NB4 (cell line): ENCODE measurements around the gene DSCAML1.

Experiments
- DNase-seq: peaks from one replicate; pipeline ENCODE4 v3.0.0; 2010; ENCODE audit warnings: low read depth
- H3K4me3 ChIP-seq: one replicate; pipeline ENCODE4 v1.5.1; 2011; ENCODE audit warnings: mild to moderate bottlenecking, low read depth, low read length, moderate library complexity
- CTCF ChIP-seq: IDR thresholded peaks from one replicate; pipeline ENCODE4 v1.5.1; 2012; ENCODE audit warnings: low read depth, low read length
- MAX ChIP-seq: IDR thresholded peaks from 2 replicates; pipeline ENCODE4 v1.6.1; 2011; ENCODE audit warnings: low read depth, low read length
- MYC ChIP-seq: IDR thresholded peaks from 2 replicates; pipeline ENCODE4 v1.6.1; 2011; ENCODE audit warnings: low read depth, low read length
- POLR2A ChIP-seq: IDR thresholded peaks from 2 replicates; pipeline ENCODE4 v1.6.1; 2011; ENCODE audit warnings: mild to moderate bottlenecking; ENCODE audit not compliant: insufficient read length; ENCODE audit errors: extremely low read depth

DSCAML1 gene

GRCh38 chr11:117382746-117383145, 414.3 kb downstream of the DSCAML1 start:
- no peak for TF ChIP-seq MYC
- no peak for TF ChIP-seq MAX
- TF ChIP-seq POLR2A: no peak
- no peak for TF ChIP-seq CTCF
- DNase-seq: no peak

GRCh38 chr11:117381481-117382387, 415.3 kb downstream of the DSCAML1 start:
- peak; percentile 50 for DNase-seq
- no peak overlapping the region for H3K4me3 ChIP-seq

More at GRCh38 chr11:117382746-117383145, 414.3 kb downstream of the DSCAML1 start:
- no peak overlapping the region for H3K4me3 ChIP-seq

GRCh38 chr11:117380676-117381075, 416.3 kb downstream of the DSCAML1 start:
- DNase-seq: no peak
- TF ChIP-seq POLR2A (no peak), CTCF (no peak), MAX (no peak), MYC (no peak)

More at GRCh38 chr11:117381481-117382387, 415.3 kb downstream of the DSCAML1 start:
- TF ChIP-seq POLR2A (no peak), MAX (no peak), CTCF (no peak), MYC (no peak)

GRCh38 chr11:117378976-117379865, 417.8 kb downstream of the DSCAML1 start:
- no peak for DNase-seq
- no peak for TF ChIP-seq MYC
- TF ChIP-seq CTCF: no peak
- no peak for TF ChIP-seq MAX
- no peak for TF ChIP-seq POLR2A

More at GRCh38 chr11:117380676-117381075, 416.3 kb downstream of the DSCAML1 start:
- no peak overlapping the region for H3K4me3 ChIP-seq

More at GRCh38 chr11:117378976-117379865, 417.8 kb downstream of the DSCAML1 start:
- H3K4me3 ChIP-seq: no peak overlapping the region
